Measurements from ENCODE around the gene SNTN. TPM values are rescaled to one million over a fixed set of nuclear protein-coding genes. Genes with fewer than 3 reads are reported as not detected.

SNTN gene
- total RNA-seq (not detected), polyA plus RNA-seq (not detected)

GRCh38 chr3:63652066-63652725 lies at the start of gene SNTN:
TSS of gene SNTN (plus strand) at chr3:63652675. CDS start at chr3:63652688, 13 bp downstream.
- H3K4me3 Mint-ChIP-seq = no peak within 1 kb of the TSS
- Histone ChIP-seq H3K4me1 (ENCODE audit: control insufficient read depth, insufficient read depth, low read length, poor library complexity, severe bottlenecking) (no peaks in the 10 kb centered on the region), H3K9me3 (ENCODE audit: control insufficient read depth in 2 of 2, low read length in 2 of 2) (no peaks in the 10 kb centered on the region), H3K27ac (ENCODE audit: insufficient read depth, low read length, poor library complexity, severe bottlenecking) (no peak within 1 kb of the TSS), H3K27me3 (ENCODE audit: control insufficient read depth, insufficient read depth, low read length) (no peaks in the 10 kb centered on the region), H3K4me3 (ENCODE audit: low read depth, low read length) (no peak within 1 kb of the TSS), H3K36me3 (ENCODE audit: control insufficient read depth, insufficient read depth, low read length) (no peaks in the 10 kb centered on the region)
- H3K27ac Mint-ChIP-seq = no peak within 1 kb of the TSS
- H3K36me3 Mint-ChIP-seq = no peaks in the 10 kb centered on the region
- H3K27me3 Mint-ChIP-seq = no peaks in the 10 kb centered on the region
- ATAC-seq (ENCODE audit: low read depth in 2 of 2) (no peak), DNase-seq (no peak)
- no peaks in the 10 kb centered on the region for H3K4me1 Mint-ChIP-seq
- H3K9me3 Mint-ChIP-seq = peaks cover 0 to 10% (median 0%) of the 10 kb centered on the region in 7 donors

GRCh38 chr3:63607716-63608115 lies 44.8 kb upstream of the SNTN start:
- Histone ChIP-seq H3K27ac (ENCODE audit: insufficient read depth, low read length, poor library complexity, severe bottlenecking) (no peak overlapping the region), H3K4me1 (ENCODE audit: control insufficient read depth, insufficient read depth, low read length, poor library complexity, severe bottlenecking) (no peaks in the 10 kb centered on the region), H3K4me3 (ENCODE audit: low read depth, low read length) (no peak overlapping the region), H3K36me3 (ENCODE audit: control insufficient read depth, insufficient read depth, low read length) (no peaks in the 10 kb centered on the region), H3K27me3 (ENCODE audit: control insufficient read depth, insufficient read depth, low read length) (no peaks in the 10 kb centered on the region), H3K9me3 (ENCODE audit: control insufficient read depth in 2 of 2, low read length in 2 of 2) (no peaks in the 10 kb centered on the region)
- no peak for DNase-seq
- Mint-ChIP-seq H3K4me3 (no peak overlapping the region), H3K4me1 (no peaks in the 10 kb centered on the region), H3K27ac (no peak overlapping the region), H3K27me3 (no peaks in the 10 kb centered on the region), H3K36me3 (no peaks in the 10 kb centered on the region), H3K9me3 (peaks cover 0 to 3% (median 0%) of the 10 kb centered on the region in 7 donors)
- no peak for ATAC-seq (ENCODE audit: low read depth in 2 of 2)

DNA sequence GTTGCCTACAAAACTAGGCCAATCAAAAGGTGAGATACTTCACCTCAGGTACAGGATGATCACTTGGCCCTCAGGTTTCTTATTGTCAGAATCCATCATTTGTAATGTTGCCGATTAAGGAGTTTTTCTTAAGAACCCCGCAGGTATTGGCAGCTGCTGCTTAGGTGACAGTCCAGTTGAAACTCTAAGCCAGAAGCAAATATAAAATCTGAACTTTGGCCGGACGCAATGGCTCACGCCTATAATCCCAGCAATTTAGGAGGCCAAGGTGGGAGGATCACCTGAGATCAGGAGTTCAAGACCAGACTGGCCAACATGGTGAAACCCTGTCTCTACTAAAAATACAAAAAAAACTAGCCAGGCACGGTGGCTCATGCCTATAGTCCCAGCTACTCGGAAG lies 43.1 kb upstream of the SNTN start:
- Mint-ChIP-seq H3K9me3 (peaks cover 0 to 3% (median 0%) of the 10 kb centered on the region in 7 donors), H3K27me3 (no peaks in the 10 kb centered on the region), H3K4me1 (no peaks in the 10 kb centered on the region), H3K4me3 (no peak overlapping the region), H3K36me3 (no peaks in the 10 kb centered on the region), H3K27ac (no peak overlapping the region)
- Histone ChIP-seq H3K4me1 (ENCODE audit: control insufficient read depth, insufficient read depth, low read length, poor library complexity, severe bottlenecking) (no peaks in the 10 kb centered on the region), H3K9me3 (ENCODE audit: control insufficient read depth in 2 of 2, low read length in 2 of 2) (no peaks in the 10 kb centered on the region), H3K4me3 (ENCODE audit: low read depth, low read length) (no peak overlapping the region), H3K36me3 (ENCODE audit: control insufficient read depth, insufficient read depth, low read length) (no peaks in the 10 kb centered on the region), H3K27me3 (ENCODE audit: control insufficient read depth, insufficient read depth, low read length) (no peaks in the 10 kb centered on the region), H3K27ac (ENCODE audit: insufficient read depth, low read length, poor library complexity, severe bottlenecking) (no peak overlapping the region)
- no peak for ATAC-seq (ENCODE audit: low read depth in 2 of 2)
- no peak for DNase-seq

DNA sequence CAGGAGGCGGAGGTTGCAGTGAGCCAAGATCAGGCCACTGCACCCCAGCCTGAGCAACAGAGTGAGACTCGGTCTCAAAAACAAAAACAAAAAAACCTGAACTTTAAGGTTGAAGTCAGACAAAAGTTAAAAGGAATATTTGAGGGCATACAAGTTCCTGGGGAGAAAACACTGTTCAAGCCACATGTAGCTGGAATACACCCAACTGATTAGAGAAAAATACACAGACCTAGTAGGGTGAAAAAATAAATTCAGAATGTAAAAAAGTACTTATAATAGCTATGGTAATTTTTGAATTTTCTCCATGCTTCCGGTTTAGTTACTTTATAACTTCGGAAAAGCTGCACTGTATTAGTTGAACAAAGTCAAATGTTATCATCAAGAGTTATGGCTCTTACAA lies 42.6 kb upstream of the SNTN start:
- H3K4me1 Mint-ChIP-seq = no peaks in the 10 kb centered on the region
- Histone ChIP-seq H3K27ac (ENCODE audit: insufficient read depth, low read length, poor library complexity, severe bottlenecking) (no peak overlapping the region), H3K27me3 (ENCODE audit: control insufficient read depth, insufficient read depth, low read length) (no peaks in the 10 kb centered on the region), H3K4me3 (ENCODE audit: low read depth, low read length) (no peak overlapping the region), H3K4me1 (ENCODE audit: control insufficient read depth, insufficient read depth, low read length, poor library complexity, severe bottlenecking) (no peaks in the 10 kb centered on the region), H3K9me3 (ENCODE audit: control insufficient read depth in 2 of 2, low read length in 2 of 2) (no peaks in the 10 kb centered on the region), H3K36me3 (ENCODE audit: control insufficient read depth, insufficient read depth, low read length) (no peaks in the 10 kb centered on the region)
- no peak for ATAC-seq (ENCODE audit: low read depth in 2 of 2)
- no peak overlapping the region for H3K27ac Mint-ChIP-seq
- no peaks in the 10 kb centered on the region for H3K27me3 Mint-ChIP-seq
- DNase-seq = no peak
- H3K36me3 Mint-ChIP-seq = no peaks in the 10 kb centered on the region
- H3K9me3 Mint-ChIP-seq = peaks cover 0 to 3% (median 0%) of the 10 kb centered on the region in 7 donors
- H3K4me3 Mint-ChIP-seq = no peak overlapping the region

DNA sequence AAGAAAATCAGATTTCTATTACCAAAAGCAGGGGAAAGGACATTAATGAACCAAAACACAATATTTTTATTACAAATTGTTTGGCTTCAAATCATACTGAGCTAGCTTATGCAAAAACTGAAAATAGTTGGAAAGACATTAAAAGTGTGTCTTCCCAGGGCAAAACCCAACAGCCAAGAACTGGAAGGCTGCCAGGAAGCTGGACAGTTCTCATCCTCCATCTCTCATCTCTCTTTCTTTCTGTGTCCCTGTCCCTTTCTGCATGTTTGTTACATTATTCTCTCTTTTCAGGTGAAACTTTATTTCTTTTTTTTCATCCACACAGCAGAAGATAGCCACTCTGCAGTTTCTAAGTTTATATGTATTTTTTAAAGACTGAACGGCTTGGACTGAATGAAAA lies 41.1 kb upstream of the SNTN start:
- ATAC-seq (ENCODE audit: low read depth in 2 of 2) = no peak
- Mint-ChIP-seq H3K36me3 (no peaks in the 10 kb centered on the region), H3K4me1 (no peaks in the 10 kb centered on the region), H3K27me3 (no peaks in the 10 kb centered on the region), H3K4me3 (no peak overlapping the region), H3K27ac (no peak overlapping the region), H3K9me3 (peaks cover 0 to 3% (median 0%) of the 10 kb centered on the region in 7 donors)
- no peak overlapping the region for H3K27ac ChIP-seq (ENCODE audit: insufficient read depth, low read length, poor library complexity, severe bottlenecking)
- H3K4me1 ChIP-seq (ENCODE audit: control insufficient read depth, insufficient read depth, low read length, poor library complexity, severe bottlenecking) = no peaks in the 10 kb centered on the region
- no peaks in the 10 kb centered on the region for H3K36me3 ChIP-seq (ENCODE audit: control insufficient read depth, insufficient read depth, low read length)
- no peaks in the 10 kb centered on the region for H3K27me3 ChIP-seq (ENCODE audit: control insufficient read depth, insufficient read depth, low read length)
- no peak overlapping the region for H3K4me3 ChIP-seq (ENCODE audit: low read depth, low read length)
- H3K9me3 ChIP-seq (ENCODE audit: control insufficient read depth in 2 of 2, low read length in 2 of 2) = no peaks in the 10 kb centered on the region
- DNase-seq = no peak

- Mint-ChIP-seq H3K27ac (no peak overlapping the region), H3K4me3 (no peak overlapping the region), H3K36me3 (no peaks in the 10 kb centered on the region), H3K4me1 (no peaks in the 10 kb centered on the region), H3K27me3 (no peaks in the 10 kb centered on the region), H3K9me3 (peaks cover 0 to 3% (median 0%) of the 10 kb centered on the region in 7 donors)
- Histone ChIP-seq H3K36me3 (ENCODE audit: control insufficient read depth, insufficient read depth, low read length) (no peaks in the 10 kb centered on the region), H3K27me3 (ENCODE audit: control insufficient read depth, insufficient read depth, low read length) (no peaks in the 10 kb centered on the region), H3K27ac (ENCODE audit: insufficient read depth, low read length, poor library complexity, severe bottlenecking) (no peak overlapping the region), H3K9me3 (ENCODE audit: control insufficient read depth in 2 of 2, low read length in 2 of 2) (no peaks in the 10 kb centered on the region), H3K4me1 (ENCODE audit: control insufficient read depth, insufficient read depth, low read length, poor library complexity, severe bottlenecking) (no peaks in the 10 kb centered on the region), H3K4me3 (ENCODE audit: low read depth, low read length) (no peak overlapping the region)
- DNase-seq = no peak
- ATAC-seq (ENCODE audit: low read depth in 2 of 2) = no peak
These were observed 38.9 kb upstream of the SNTN start for GRCh38 chr3:63613561-63613960.

- no peaks in the 10 kb centered on the region for H3K9me3 ChIP-seq (ENCODE audit: control insufficient read depth in 2 of 2, low read length in 2 of 2)
- H3K4me1 ChIP-seq (ENCODE audit: control insufficient read depth, insufficient read depth, low read length, poor library complexity, severe bottlenecking) = no peaks in the 10 kb centered on the region
- no peaks in the 10 kb centered on the region for H3K27me3 ChIP-seq (ENCODE audit: control insufficient read depth, insufficient read depth, low read length)
- H3K36me3 ChIP-seq (ENCODE audit: control insufficient read depth, insufficient read depth, low read length) = no peaks in the 10 kb centered on the region
- Mint-ChIP-seq H3K27me3 (no peaks in the 10 kb centered on the region), H3K4me3 (no peak overlapping the region), H3K27ac (no peak overlapping the region), H3K9me3 (peaks cover 0 to 4% (median 2%) of the 10 kb centered on the region in 7 donors), H3K4me1 (no peaks in the 10 kb centered on the region), H3K36me3 (no peaks in the 10 kb centered on the region)
- no peak overlapping the region for H3K27ac ChIP-seq (ENCODE audit: insufficient read depth, low read length, poor library complexity, severe bottlenecking)
- no peak for ATAC-seq (ENCODE audit: low read depth in 2 of 2)
- DNase-seq = no peak
- no peak overlapping the region for H3K4me3 ChIP-seq (ENCODE audit: low read depth, low read length)
These were observed 35.1 kb upstream of the SNTN start for GRCh38 chr3:63617391-63617790.

GRCh38 chr3:63624941-63625560 lies 27.4 kb upstream of the SNTN start:
- no peaks in the 10 kb centered on the region for H3K36me3 ChIP-seq (ENCODE audit: control insufficient read depth, insufficient read depth, low read length)
- H3K27ac Mint-ChIP-seq = no peak overlapping the region
- H3K4me1 ChIP-seq (ENCODE audit: control insufficient read depth, insufficient read depth, low read length, poor library complexity, severe bottlenecking) = no peaks in the 10 kb centered on the region
- H3K4me3 Mint-ChIP-seq = no peak overlapping the region
- H3K9me3 ChIP-seq (ENCODE audit: control insufficient read depth in 2 of 2, low read length in 2 of 2) = no peaks in the 10 kb centered on the region
- no peak for DNase-seq
- no peaks in the 10 kb centered on the region for H3K4me1 Mint-ChIP-seq
- H3K9me3 Mint-ChIP-seq = peaks cover 0 to 8% (median 2%) of the 10 kb centered on the region in 7 donors
- no peaks in the 10 kb centered on the region for H3K36me3 Mint-ChIP-seq
- no peaks in the 10 kb centered on the region for H3K27me3 ChIP-seq (ENCODE audit: control insufficient read depth, insufficient read depth, low read length)
- H3K27ac ChIP-seq (ENCODE audit: insufficient read depth, low read length, poor library complexity, severe bottlenecking) = no peak overlapping the region
- H3K27me3 Mint-ChIP-seq = no peaks in the 10 kb centered on the region
- no peak for ATAC-seq (ENCODE audit: low read depth in 2 of 2)
- H3K4me3 ChIP-seq (ENCODE audit: low read depth, low read length) = no peak overlapping the region

All from CD4-positive, CD25-positive, alpha-beta regulatory T cell (primary cell).